HG02970 (cell line): ENCODE results near the gene ZNF608.
A peak's percentile ranks its signal among the peaks of the same experiment; 100 is the strongest.

ENCODE experiments used
- ATAC-seq: cut with Tn5 transposase; IDR thresholded peaks from one replicate; pipeline ENCODE4 v1.9.1; 2021; ENCODE audit warnings: mild to moderate bottlenecking, moderate library complexity, moderate number of reproducible peaks; ENCODE audit not compliant: unreplicated experiment, low FRiP score

The ZNF608 gene

DNA sequence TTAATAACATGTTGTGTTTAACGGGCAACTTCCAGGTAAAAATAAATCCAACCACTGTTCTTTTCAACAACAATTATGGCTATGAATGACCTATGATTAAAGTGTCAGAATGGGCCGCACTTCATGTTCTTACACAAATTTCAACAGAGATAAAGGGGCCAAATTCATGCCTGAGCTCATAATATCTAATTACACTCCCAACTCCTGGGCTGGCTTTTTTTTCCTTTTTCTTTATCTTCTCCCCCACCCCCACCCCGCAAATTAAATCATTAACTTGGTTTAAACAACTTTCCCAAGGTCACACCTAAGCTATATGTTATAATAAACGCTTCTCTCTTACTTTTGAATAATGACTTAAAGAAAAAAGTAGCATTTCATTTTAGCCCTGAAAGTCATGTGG is 25.8 kb downstream of the ZNF608 start:
- ATAC-seq: no peak

- ATAC-seq: no peak
These were observed 27.1 kb downstream of the ZNF608 start for GRCh38 chr5:124719113-124719967.

GRCh38 chr5:124718380-124718789 is 28.1 kb downstream of the ZNF608 start:
- ATAC-seq: no peak

DNA sequence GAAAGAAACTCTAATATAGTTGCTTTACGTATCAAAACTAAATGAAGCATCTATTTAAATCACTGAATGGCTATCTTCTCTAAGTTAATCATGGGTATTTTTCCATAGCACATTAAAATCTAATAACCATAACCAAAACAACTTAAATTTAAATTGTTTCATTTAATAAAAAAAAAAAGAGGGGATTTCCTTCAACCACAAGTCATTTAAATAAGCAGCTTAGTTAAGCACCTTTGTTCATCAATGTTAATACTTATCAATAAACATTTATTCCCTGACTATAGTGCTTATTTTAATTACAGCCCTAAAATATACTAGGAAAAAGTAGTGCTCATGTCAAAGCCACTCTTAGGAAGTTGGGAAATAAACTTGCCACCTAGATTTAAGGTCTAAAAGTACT is 30.3 kb downstream of the ZNF608 start:
- no peak for ATAC-seq

- ATAC-seq: no peak
These were observed 31.5 kb downstream of the ZNF608 start for GRCh38 chr5:124714910-124715309.

GRCh38 chr5:124713595-124713994 is 32.8 kb downstream of the ZNF608 start:
- no peak for ATAC-seq

GRCh38 chr5:124712731-124713305 is 33.6 kb downstream of the ZNF608 start:
- ATAC-seq: no peak

DNA sequence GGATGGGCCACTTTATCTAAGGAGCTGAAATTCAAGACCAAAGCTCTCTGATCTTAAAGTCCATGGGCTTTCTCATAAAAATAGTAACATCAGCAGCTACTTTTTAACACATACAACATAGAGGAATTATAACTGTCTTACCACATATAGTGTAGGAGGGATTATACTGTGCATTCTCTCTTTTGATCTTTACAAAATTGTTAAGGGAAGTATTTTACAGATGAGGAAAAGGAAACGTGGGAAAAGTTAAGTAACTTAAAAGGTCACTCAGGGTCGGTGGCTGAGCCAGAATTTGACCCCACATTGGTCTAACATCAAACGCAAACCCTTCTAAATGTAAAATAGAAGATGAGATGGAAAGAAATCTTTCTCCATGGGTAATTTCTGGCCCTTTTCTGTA is 38.4 kb downstream of the ZNF608 start:
- ATAC-seq: no peak

- ATAC-seq: no peak
These were observed 38.9 kb downstream of the ZNF608 start for GRCh38 chr5:124707520-124707919.

DNA sequence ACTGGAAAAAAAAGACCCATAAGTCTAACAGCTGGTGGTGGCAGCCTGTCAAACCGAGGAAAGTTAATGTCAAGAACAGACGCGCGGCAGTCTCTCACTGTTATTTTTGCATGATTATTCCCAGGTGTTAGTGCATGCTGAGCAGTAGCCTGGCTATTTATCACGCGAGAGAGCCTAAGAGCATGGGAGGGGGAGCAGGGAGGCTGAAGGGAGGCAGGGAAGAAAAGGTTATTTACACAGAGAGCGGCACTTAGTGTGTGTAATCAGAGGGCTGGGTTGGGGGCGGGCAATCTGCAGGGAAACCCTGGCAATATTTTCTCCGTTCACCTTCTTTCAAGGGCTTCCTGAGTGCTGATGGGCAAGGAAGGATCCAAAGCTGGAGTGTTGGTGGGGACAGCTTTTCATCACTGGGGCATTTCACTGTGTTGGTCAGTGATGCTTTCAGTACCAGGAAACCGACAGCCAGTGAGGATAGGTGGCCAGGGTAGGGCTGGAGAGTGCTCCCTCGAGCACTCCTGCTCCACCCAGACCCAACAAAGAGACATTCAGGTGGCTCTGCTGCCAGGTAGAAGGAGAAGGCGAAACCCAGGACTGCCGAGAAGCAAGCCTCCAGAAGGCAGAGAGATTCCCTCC is 39.6 kb downstream of the ZNF608 start:
- no peak for ATAC-seq

DNA sequence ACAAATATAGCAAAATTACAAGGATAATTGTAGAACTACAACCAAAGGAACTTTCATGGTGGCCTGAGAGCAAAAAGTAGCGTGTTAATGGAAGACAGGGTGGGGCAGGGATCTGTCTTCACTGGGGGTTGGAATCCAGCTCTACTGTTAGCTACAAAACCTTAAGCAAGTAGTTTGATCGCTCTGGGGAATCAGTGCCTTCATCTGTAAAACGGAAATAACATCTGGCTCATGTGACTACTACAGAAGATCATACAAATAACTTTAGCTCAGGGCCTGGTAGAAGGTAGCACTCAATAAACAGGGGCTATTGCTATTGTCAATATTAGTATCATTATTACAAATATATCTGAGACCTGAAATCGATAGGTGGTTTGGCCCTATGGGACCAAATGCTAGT is 40.4 kb downstream of the ZNF608 start:
- no peak for ATAC-seq

GRCh38 chr5:124705577-124705976 is 40.9 kb downstream of the ZNF608 start:
- no peak for ATAC-seq

GRCh38 chr5:124704594-124705284 is 41.7 kb downstream of the ZNF608 start:
- ATAC-seq: peak; percentile 80

DNA sequence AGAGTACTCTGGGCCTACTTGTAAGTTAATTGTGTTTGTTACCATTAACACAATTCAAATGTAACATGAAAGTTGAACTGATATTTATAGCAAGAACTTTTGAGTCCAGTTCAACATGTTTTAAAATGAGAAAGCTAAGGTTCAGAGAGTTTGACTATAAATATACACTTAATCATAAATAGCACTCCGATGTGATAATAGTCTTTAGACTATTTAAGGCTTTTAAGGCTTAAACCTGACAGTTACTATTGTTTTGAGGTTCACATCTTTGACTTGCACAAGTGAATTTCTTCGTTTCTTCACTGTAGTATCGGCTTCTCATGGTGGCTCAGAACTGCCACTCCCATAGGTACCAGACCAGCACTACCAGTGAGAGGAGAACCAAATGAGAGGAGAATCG is 42.4 kb downstream of the ZNF608 start:
- no peak for ATAC-seq

DNA sequence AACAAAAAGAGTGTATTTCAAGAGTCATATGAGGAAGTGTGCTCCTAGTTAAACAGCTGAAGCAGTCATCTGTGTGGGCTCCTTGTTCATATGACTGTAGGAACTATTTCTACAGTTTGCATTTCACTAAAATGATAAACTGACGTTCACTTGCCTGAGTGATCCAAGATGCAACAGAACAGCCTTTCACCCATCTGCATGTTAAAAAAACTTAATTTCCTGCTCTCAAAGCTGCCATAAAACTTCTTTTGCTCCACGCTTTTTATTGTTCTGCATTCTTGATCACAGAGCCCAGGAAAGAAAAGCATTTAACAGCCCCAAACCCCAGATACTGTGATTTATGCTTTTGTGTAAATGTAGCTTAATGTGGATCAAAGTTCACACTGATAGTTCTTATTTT is 43.9 kb downstream of the ZNF608 start:
- no peak for ATAC-seq

- ATAC-seq: no peak
These were observed 44.5 kb downstream of the ZNF608 start for GRCh38 chr5:124701873-124702425.

DNA sequence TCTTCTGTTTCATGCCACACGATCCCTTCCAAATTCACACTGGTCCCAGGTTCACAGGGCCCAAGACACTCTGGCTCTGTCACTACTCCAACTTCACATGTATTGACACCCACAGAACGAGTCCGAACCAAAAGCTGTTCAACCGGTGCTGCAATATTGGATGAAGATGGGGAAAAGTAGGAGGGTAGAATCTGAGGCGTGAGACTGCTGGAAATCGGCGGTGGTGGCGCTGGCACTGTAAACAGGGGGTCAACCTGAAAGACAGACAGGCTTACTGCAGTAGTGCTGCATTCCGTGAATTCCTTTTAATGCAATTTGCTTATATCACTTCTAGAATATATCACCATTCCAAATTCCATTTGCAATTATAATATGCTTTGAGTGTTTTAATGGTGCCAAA is 45.4 kb downstream of the ZNF608 start:
- no peak for ATAC-seq

DNA sequence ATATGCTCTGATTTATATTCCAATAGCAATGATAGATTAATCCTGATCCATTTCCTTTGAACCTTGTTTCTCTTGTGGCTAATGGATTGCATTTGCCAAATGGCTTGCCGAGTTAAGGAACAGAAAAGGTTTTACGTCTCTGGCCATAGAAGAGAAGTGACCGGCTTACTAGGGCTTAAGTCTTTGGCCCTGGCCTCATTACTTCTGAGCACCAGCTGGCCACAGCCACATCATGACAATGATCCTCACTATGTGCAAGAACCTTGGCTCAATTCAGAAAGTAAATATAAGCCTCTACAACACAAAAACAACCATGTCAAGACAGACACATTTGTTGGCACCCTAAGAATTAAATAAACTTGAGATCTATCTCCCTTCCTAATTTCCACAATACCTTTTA is 46.1 kb downstream of the ZNF608 start:
- no peak for ATAC-seq

- ATAC-seq: no peak
These were observed 47.7 kb downstream of the ZNF608 start for GRCh38 chr5:124698770-124699169.

DNA sequence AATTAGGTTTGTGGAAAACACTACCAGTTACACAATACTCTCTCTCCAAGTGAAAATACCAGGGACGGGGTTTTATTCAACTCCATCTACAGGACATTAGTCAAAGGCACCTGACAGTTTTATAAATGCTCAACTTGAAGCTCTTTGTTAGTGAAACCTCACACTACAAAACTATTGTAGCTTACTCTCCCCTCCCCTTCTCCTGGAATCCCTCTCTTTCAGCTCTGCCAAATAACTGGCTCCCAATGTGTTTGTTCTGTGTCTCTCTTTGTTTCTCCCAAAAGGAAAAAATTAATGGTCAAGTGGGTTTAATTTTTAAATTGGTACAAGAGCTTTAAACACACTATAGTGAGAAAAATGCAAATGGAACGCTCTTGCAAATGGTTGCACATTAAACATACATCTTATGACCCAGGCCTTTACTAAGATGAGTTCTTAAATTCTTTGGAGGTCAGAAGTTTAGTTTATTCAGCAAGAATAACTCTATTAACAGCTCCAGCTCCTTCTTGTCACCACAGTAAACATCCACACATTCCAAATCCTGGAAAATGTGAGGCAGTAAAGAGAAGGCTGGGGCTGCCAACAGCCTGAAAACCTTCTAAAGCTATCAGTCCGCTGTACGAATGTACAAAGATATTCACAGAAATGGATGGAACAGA is 48.4 kb downstream of the ZNF608 start:
- ATAC-seq: no peak
